ENCODE data around the gene SPNS3.

Gene SPNS3

DNA sequence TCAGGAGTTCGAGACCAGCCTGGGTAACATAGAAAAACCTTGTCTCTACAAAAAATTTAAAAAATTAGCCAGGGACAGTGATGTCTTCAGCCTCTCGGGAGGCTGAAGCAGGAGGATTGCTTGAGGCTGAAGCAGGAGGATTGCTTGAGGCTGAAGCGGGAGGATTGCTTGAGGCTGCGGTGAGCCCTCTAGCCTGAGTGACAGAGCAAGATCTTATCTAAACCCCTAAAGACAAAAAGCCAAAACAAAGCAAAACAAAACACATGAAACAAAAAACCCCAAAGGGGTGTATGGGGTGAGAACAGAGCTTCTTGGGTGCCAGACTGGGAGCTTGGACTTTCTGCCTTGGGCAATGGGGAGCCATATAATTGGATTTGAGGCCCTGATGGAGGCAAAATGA, 2.6 kb downstream of the SPNS3 start:
- TF ChIP-seq, protein P1, sequence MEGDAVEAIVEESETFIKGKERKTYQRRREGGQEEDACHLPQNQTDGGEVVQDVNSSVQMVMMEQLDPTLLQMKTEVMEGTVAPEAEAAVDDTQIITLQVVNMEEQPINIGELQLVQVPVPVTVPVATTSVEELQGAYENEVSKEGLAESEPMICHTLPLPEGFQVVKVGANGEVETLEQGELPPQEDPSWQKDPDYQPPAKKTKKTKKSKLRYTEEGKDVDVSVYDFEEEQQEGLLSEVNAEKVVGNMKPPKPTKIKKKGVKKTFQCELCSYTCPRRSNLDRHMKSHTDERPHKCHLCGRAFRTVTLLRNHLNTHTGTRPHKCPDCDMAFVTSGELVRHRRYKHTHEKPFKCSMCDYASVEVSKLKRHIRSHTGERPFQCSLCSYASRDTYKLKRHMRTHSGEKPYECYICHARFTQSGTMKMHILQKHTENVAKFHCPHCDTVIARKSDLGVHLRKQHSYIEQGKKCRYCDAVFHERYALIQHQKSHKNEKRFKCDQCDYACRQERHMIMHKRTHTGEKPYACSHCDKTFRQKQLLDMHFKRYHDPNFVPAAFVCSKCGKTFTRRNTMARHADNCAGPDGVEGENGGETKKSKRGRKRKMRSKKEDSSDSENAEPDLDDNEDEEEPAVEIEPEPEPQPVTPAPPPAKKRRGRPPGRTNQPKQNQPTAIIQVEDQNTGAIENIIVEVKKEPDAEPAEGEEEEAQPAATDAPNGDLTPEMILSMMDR (IDR thresholded peaks at IDR 0.05) = no peak
- H2AFZ ChIP-seq = no peak overlapping the region
- no peak overlapping the region for H3K9ac ChIP-seq
- no peaks in the 10 kb centered on the region for H3K27me3 ChIP-seq (ENCODE audit: control insufficient read depth, insufficient read depth, low read length)
- no peaks in the 10 kb centered on the region for H3K36me3 ChIP-seq (ENCODE audit: control insufficient read depth, insufficient read depth, low read length)
- no peak overlapping the region for H3K27ac ChIP-seq
- no peaks in the 10 kb centered on the region for H3K4me1 ChIP-seq
- H3K9me3 ChIP-seq (ENCODE audit: control insufficient read depth, low read length) = no peaks in the 10 kb centered on the region
- no peaks in the 10 kb centered on the region for H3K79me2 ChIP-seq
- H3K4me3 ChIP-seq (ENCODE audit: low read depth, low read length) = no peak overlapping the region
- H3K4me2 ChIP-seq (ENCODE audit: low read length) = no peak overlapping the region

DNA sequence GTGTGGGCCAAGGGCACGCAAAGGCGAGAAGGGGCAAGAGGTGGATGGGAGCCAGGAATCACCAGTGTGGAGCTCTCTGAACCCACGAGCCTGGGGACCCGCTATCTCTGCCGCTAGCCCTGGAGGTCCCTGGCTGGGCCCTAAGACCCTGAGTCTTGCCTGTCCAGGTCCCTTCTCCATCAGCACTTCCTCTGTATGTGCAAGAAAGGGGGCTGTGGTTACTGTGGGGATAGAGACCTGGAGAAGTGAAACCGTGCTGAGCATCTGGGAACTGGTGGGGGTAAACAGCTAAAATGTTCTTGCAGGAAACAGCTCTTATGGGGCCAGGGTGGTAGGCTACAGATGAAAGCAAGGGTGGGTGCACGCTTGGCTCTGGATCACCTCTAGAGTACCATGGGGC, 3.1 kb downstream of the SPNS3 start:
- H3K79me2 ChIP-seq = no peaks in the 10 kb centered on the region
- no peaks in the 10 kb centered on the region for H3K9me3 ChIP-seq (ENCODE audit: control insufficient read depth, low read length)
- no peaks in the 10 kb centered on the region for H3K4me1 ChIP-seq
- H3K9ac ChIP-seq = no peak overlapping the region
- H3K27ac ChIP-seq = no peak overlapping the region
- no peak overlapping the region for H3K4me3 ChIP-seq (ENCODE audit: low read depth, low read length)
- no peaks in the 10 kb centered on the region for H3K27me3 ChIP-seq (ENCODE audit: control insufficient read depth, insufficient read depth, low read length)
- H3K36me3 ChIP-seq (ENCODE audit: control insufficient read depth, insufficient read depth, low read length) = no peaks in the 10 kb centered on the region
- H2AFZ ChIP-seq = no peak overlapping the region
- H3K4me2 ChIP-seq (ENCODE audit: low read length) = no peak overlapping the region
- TF ChIP-seq, protein P1 (IDR thresholded peaks at IDR 0.05) = no peak

DNA sequence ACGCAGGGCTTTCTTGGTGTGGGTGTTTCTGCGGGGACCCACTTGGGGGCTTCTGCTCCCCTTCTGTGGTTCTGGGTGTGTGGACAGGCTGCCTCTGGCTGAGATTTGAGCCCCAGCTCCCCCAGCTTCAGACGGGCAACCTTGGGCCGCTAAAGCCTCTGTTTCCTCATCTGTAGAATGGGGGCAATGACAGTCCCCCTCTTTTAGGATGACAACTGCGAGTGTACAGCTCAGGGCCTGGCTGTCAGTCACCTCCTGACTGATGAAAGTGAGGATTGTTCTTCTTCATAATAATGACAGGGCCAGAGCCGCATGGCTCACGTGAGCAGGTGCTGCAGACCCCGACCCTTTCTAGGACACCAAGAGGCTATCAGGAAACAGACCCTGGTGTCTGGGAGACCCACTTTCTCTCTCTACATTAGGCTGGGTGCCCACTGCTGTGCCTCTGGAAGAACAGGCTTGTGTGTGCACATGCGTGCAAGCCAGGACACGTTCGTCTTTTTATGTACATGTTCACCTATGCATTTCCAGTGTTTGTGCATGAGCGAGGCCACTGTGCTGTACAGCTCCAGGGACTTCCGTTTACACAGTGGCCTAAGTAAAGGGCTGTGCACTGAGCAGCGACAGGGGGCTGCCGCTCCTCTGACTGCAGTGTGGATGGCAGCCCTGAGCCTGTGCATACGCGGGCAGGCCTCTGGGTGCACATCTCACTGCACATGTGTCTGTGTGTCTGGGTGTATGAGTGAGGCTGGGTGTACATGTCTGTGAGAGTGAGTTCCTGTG, 4.6 kb downstream of the SPNS3 start:
- Histone ChIP-seq H3K27ac (no peak overlapping the region), H3K27me3 (ENCODE audit: control insufficient read depth, insufficient read depth, low read length) (no peaks in the 10 kb centered on the region), H3K36me3 (ENCODE audit: control insufficient read depth, insufficient read depth, low read length) (no peaks in the 10 kb centered on the region), H2AFZ (no peak overlapping the region), H3K4me3 (ENCODE audit: low read depth, low read length) (no peak overlapping the region), H3K9ac (no peak overlapping the region), H3K79me2 (no peaks in the 10 kb centered on the region), H3K9me3 (ENCODE audit: control insufficient read depth, low read length) (no peaks in the 10 kb centered on the region), H3K4me1 (no peaks in the 10 kb centered on the region), H3K4me2 (ENCODE audit: low read length) (no peak overlapping the region)
- TF ChIP-seq, protein P1 (IDR thresholded peaks at IDR 0.05) = no peak

DNA sequence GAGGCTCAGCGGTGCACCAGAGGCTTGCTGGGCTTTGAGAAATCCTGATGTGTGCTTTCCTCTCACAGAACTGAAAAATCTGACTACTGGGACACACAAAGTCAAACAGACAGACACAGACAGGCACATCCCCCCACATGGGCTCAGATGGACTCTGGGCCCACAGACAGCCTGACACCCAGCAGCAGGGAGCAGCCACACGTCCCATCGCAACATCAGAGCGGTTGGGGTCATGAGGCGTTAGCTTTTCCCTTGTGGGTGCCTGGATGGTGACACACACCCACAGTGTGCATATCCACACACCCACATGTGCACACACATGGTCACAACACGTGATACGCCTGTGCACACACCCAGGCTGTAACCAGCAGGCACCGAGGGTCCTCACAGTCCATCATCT, 6.3 kb downstream of the SPNS3 start:
- H3K4me2 ChIP-seq (ENCODE audit: low read length) = no peak overlapping the region
- H3K4me3 ChIP-seq (ENCODE audit: low read depth, low read length) = no peak overlapping the region
- no peaks in the 10 kb centered on the region for H3K9me3 ChIP-seq (ENCODE audit: control insufficient read depth, low read length)
- H3K4me1 ChIP-seq = no peaks in the 10 kb centered on the region
- no peak overlapping the region for H2AFZ ChIP-seq
- H3K79me2 ChIP-seq = no peaks in the 10 kb centered on the region
- H3K9ac ChIP-seq = no peak overlapping the region
- H3K27ac ChIP-seq = no peak overlapping the region
- H3K36me3 ChIP-seq (ENCODE audit: control insufficient read depth, insufficient read depth, low read length) = no peaks in the 10 kb centered on the region
- TF ChIP-seq, protein P1 (IDR thresholded peaks at IDR 0.05) = no peak
- H3K27me3 ChIP-seq (ENCODE audit: control insufficient read depth, insufficient read depth, low read length) = no peaks in the 10 kb centered on the region
